HG03460 (cell line): ENCODE measurements around the gene ALAD.

Experiments used
- ATAC-seq: cut with Tn5 transposase; IDR thresholded peaks from one replicate; pipeline ENCODE4 v1.9.1; 2021; ENCODE audit not compliant: unreplicated experiment

ALAD gene

DNA sequence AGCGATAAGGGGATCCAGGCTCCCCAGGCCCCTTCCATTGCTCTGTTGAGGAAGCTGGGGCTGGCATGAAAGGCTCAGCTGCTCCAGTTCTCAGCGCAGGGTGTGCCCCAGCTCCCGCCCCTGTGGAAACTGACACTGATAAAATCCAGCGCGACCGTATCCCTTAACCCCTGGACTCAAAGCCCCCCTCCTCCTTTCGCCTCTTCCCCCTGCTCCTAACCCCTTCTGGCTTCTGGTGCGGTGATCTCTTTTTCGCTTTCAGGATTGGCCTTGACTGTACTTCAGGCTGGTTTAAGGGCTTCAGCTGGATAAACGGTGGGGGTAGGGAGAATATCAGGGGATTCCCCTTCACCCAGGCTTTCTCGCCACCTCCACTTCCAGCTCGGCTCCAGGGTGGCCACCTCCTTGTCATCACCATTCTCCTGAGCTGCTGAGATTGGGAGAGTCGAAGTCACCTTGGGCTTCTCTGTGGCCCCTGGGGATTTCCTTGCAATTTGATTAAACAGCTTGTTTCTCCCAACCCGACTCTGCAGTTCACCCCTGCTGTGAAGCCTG, 50.9 kb downstream of the ALAD start:
- peak; percentile 29 for ATAC-seq

- ATAC-seq, result peak; percentile 38
Observed at GRCh38 chr9:113349445-113350094, 51.5 kb downstream of the ALAD start, which contains the start of gene BSPRY. Gene BSPRY (plus strand): TSS chr9:113349541. CDS start chr9:113349580, 39 bp downstream.

- ATAC-seq, result no peak
Observed at GRCh38 chr9:113349066-113349444, 52.0 kb downstream of the ALAD start.

GRCh38 chr9:113348437-113348836, 52.6 kb downstream of the ALAD start:
- no peak for ATAC-seq

DNA sequence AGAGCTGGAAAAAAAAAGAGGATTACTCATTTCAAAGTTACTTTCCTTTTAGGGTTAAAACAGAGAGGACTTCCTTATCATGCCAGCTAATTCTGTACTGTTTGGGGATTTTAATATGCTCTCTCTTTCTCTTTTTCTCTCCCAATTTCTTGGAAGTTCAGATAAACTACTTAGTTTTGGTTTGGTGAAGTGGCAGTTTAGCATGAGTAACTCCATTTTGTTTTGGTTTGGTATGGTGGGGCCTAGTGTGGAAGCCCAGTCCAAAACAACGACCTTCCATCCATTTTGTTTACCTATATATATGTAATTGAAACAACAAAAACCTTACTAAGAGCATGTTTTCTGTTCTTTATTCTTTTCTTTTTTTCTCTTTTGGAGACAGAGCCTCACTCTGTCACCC, 55.4 kb downstream of the ALAD start:
- no peak for ATAC-seq

DNA sequence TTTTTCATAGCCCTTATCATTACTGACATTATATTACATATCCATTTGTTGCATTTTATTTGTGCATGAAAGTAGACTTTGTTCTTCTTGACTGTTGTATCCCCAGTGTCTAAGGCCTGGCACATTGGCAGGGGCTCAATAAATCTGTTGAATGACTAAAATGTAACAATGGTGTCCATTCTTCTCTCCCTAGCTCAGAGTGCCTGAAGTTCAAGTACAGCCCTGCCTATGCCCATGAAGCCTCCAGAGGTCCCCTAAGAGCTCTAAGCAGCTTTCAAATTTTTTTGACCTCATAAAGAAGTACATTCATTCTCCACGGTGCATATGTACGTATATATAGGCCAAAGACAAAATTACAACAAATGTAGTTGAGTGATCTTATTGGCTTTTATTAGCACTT, 55.9 kb downstream of the ALAD start:
- ATAC-seq, result no peak

GRCh38 chr9:113343732-113344231, 57.3 kb downstream of the ALAD start:
- no peak for ATAC-seq

GRCh38 chr9:113341712-113342410, 59.2 kb downstream of the ALAD start:
- no peak for ATAC-seq

- ATAC-seq, result peak; percentile 98
Observed at GRCh38 chr9:113340011-113340699, 60.9 kb downstream of the ALAD start, which contains the start of gene WDR31. Gene WDR31 (minus strand): TSS chr9:113340275. CDS start chr9:113332022, 8,253 bp downstream.

DNA sequence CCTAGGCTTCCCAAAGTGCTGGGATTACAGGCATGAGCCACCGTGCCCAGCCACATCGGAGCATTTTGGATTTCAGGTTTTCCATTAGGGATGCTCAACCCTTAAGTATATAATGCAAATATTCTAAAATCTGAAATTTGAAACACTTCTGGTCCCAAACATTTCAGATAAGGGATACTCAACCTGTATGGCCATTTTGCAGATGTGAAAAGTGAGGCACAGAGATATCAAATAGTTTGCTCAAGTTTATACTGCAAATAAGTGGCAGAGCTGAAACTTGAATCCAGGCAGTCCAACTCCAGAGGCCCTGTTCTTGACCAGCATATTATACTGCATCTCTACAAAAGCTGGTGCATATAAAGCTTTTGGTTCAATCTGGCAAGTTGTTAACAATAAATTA, 63.4 kb downstream of the ALAD start:
- no peak for ATAC-seq
